Subcutaneous adipose tissue (tissue), 4 donors: ENCODE measurements around the gene UBE3A. TPM values are rescaled to one million over a fixed set of nuclear protein-coding genes. Genes with fewer than 3 reads are reported as not detected.

Source experiments
- total RNA-seq, 4 donors: library from RNA; depleted of rRNA; stranded (reverse); fragments of >200 nt; gene quantifications; one replicate each; pipeline ENCODE4 v1.1.0, GENCODE V29; 2016
- TF ChIP-seq, protein P1 (sequence below): fragments of 450-650 bp; IDR thresholded peaks from one replicate; pipeline ENCODE4 v1.5.1; 2016; ENCODE audit warnings: low read depth, mild to moderate bottlenecking, control low read depth, antibody characterized with exemption, moderate library complexity

Gene UBE3A
- total RNA-seq, 4 donors from 2014 or later, result 56.7 to 94.6 (median 64.8) TPM

DNA sequence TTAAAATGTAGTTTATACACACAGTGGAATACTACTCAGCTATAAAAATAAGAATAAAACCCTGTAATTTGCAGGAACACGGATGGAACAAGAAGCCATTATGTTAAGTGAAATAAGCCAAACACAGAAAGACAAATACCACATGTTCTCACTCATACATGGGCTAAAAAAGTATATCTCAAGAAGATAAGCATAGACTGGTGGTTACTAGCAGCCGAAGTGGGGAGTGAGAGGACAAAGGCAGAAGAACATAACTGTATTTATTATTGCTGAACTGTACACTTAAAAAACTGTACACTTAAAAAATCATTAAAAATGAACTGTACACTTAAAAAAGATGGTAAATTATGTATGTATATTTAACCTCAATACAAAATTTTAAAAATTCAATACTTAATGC lies 11.0 kb downstream of the UBE3A start:
- TF ChIP-seq, protein P1, sequence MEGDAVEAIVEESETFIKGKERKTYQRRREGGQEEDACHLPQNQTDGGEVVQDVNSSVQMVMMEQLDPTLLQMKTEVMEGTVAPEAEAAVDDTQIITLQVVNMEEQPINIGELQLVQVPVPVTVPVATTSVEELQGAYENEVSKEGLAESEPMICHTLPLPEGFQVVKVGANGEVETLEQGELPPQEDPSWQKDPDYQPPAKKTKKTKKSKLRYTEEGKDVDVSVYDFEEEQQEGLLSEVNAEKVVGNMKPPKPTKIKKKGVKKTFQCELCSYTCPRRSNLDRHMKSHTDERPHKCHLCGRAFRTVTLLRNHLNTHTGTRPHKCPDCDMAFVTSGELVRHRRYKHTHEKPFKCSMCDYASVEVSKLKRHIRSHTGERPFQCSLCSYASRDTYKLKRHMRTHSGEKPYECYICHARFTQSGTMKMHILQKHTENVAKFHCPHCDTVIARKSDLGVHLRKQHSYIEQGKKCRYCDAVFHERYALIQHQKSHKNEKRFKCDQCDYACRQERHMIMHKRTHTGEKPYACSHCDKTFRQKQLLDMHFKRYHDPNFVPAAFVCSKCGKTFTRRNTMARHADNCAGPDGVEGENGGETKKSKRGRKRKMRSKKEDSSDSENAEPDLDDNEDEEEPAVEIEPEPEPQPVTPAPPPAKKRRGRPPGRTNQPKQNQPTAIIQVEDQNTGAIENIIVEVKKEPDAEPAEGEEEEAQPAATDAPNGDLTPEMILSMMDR, result no peak

DNA sequence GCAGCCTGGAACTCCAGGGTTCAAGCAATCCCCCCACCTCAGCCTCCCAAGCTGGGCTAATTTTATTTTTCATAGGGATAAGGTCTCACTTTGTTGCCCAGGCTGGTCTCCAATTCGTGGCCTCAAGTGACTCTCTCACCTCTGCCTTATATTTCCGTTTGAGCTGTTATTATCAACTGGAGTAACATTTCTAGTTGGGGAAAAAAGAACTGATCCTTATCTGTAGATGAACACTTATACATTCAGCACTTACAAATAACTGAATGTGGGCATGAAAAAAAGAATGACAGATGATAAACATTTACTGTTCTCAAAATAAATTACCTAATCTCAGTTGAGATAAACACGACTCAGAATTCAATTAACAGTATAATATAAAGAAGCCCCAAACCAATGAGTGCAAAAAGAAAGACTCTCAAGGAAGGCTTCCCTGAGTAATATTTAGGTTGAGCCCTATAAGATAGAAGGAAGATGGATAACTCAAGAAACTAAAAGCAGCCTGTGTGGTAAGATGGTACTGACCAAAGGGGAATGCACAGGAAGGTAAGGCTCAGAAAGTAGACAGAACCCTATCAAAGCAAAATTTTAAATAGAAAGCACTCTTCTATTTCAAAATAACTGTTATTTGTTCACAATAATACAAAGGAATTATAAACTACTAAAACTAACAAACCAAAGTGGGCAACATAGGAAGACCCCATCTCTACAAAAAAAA lies 11.8 kb downstream of the UBE3A start:
- TF ChIP-seq, protein P1, result no peak

DNA sequence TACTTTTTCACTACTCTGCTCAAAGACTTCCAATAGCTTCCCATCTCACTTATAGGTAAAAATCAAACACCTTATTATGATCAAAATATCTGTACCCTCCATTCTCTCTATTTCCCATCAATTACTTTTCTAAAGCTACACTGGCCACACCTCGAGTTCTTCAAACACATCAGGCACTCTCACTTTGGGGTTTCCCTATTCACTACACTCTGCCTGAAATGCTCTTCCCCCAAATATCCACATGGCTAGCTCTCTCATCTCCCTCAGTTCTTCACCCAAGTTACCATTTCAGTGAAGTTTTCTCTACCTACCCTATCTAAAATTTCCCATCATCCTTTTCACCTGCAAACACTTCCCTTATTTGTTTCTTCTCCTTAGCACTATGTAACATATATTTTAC lies 14.8 kb downstream of the UBE3A start:
- TF ChIP-seq, protein P1, result no peak

DNA sequence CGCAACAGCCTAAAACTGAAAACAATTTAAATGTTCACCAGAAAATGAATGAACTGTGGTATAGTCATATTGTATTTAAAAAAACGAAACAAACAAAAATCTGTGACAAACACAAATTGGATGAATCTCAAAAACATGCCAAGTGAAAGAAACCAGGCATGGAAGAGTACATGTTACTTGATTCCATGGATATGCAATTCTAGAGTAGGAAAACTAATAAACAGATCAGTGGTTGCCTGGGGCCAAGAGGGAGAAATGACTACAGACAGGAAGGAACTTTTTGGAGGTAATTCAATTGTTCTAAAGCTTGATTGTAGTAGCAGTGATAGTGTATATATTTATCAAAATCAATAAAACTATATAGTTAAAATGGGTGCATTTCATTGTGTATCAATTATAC lies 16.8 kb downstream of the UBE3A start:
- TF ChIP-seq, protein P1, result no peak

DNA sequence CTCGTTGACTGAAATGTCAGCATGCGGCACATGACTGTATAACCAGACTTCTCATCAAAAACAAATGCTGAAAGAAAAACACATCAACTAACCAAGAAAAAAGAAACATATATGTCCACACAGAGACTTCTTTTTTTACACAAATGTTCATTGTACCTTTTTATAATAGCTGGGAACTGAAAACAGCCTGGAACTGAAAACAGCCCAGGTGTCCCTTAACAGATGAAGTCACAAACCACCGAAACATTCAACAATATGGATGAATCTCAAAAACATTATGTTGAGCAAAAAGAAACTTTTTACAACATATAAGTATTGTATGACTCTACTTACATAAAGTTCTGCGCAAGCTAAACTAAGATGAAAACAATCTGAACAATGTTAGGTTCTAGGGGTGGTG lies 20.6 kb downstream of the UBE3A start:
- TF ChIP-seq, protein P1, result no peak

DNA sequence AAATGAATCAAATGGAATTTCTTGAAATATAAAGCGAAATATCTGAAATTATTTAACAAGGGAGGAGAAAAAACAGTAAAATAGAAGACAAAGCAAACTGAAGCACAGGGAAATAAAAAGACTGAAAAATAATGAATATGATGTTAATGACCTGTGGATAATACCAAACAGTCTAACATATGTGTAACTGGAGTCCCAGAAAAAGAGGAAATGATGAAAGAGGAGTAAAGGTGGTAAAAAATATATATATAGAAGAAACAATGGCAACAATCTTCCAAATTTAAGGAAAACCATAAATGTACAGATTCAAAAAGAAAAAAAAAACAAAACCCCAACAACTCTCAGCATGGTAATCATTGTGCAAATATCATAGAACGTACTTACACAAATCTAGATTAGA lies 21.2 kb downstream of the UBE3A start:
- TF ChIP-seq, protein P1, result no peak

DNA sequence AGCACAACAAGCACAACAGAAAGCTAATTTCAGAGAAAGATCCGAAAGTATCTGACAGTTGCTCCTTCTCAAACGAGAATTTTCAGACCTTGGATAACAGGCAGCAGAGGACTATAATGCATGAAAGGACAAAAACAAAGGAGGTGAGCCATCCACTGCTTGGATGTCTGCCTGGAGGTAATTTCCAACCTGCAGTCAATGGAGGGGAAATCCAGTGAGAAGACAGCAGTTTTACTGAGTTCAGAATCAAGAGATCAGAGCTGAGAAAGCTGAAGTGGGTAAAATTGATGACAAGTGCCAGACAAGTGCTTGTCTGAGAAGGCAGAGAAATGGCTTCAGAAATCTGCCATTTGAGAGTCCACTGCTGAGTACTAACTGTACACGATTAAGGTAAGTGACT lies 22.1 kb downstream of the UBE3A start:
- TF ChIP-seq, protein P1, result no peak
